Measurements from ENCODE around the gene OXA1L. TPM values are rescaled to one million over a fixed set of nuclear protein-coding genes. Genes with fewer than 3 reads are reported as not detected.
"Not testable (repeated sequence)": the region's sequence is repeated elsewhere in the genome, so short reads cannot be mapped to it uniquely, and the experiment has no call there.

Gene OXA1L
- total and polyA plus RNA-seq, 4 donors, result 60.0 to 123 (median 72.1) TPM

GRCh38 chr14:22733829-22734228 lies 32.7 kb upstream of the OXA1L start:
- Histone ChIP-seq H3K9me3 (ENCODE audit: control insufficient read depth, low read length) (no peaks in the 10 kb centered on the region), H3K36me3 (ENCODE audit: control insufficient read depth in 1 of 2, insufficient read depth in 2 of 2, low read length in 1 of 2) (no peaks in the 10 kb centered on the region), H3K4me3 (ENCODE audit: low read length in 2 of 2) (no peak overlapping the region), H3K4me1 (ENCODE audit: control insufficient read depth in 1 of 2, insufficient read depth in 2 of 2, low read length in 2 of 2) (no peaks in the 10 kb centered on the region), H3K27me3 (ENCODE audit: control insufficient read depth in 1 of 2, insufficient read depth in 2 of 2, low read length in 1 of 2) (no peaks in the 10 kb centered on the region), H3K27ac (ENCODE audit: low read depth in 1 of 2, low read length in 2 of 2) (no peak overlapping the region)
- ATAC-seq (ENCODE audit: low FRiP score) (no peak), DNase-seq (no peak)
- intact Hi-C loops (cut with DNase I), result no loop called here
- 49 to 54% methylated on average over 2 of the region's 2 CpGs for WGBS, 2 donors

- H3K27ac ChIP-seq (ENCODE audit: low read depth in 1 of 2, low read length in 2 of 2), result no peak overlapping the region
- H3K4me1 ChIP-seq (ENCODE audit: control insufficient read depth in 1 of 2, insufficient read depth in 2 of 2, low read length in 2 of 2), result no peaks in the 10 kb centered on the region
- no peak overlapping the region for H3K4me3 ChIP-seq (ENCODE audit: low read length in 2 of 2)
- WGBS, 2 donors, result 69 to 81% methylated on average over 2 of the region's 2 CpGs
- H3K9me3 ChIP-seq (ENCODE audit: control insufficient read depth, low read length), result no peaks in the 10 kb centered on the region
- no peaks in the 10 kb centered on the region for H3K27me3 ChIP-seq (ENCODE audit: control insufficient read depth in 1 of 2, insufficient read depth in 2 of 2, low read length in 1 of 2)
- ATAC-seq (ENCODE audit: low FRiP score), result no peak
- no peaks in the 10 kb centered on the region for H3K36me3 ChIP-seq (ENCODE audit: control insufficient read depth in 1 of 2, insufficient read depth in 2 of 2, low read length in 1 of 2)
- intact Hi-C loops (cut with DNase I), result no loop called here
- no peak for DNase-seq
Observed at GRCh38 chr14:22735096-22735495, 31.4 kb upstream of the OXA1L start.

- intact Hi-C loops (cut with DNase I); ATAC-seq (ENCODE audit: low FRiP score); H3K9me3 ChIP-seq (ENCODE audit: control insufficient read depth, low read length); H3K4me3 ChIP-seq (ENCODE audit: low read length in 2 of 2); DNase-seq; H3K4me1 ChIP-seq (ENCODE audit: control insufficient read depth in 1 of 2, insufficient read depth in 2 of 2, low read length in 2 of 2); H3K27me3 ChIP-seq (ENCODE audit: control insufficient read depth in 1 of 2, insufficient read depth in 2 of 2, low read length in 1 of 2); H3K27ac ChIP-seq (ENCODE audit: low read depth in 1 of 2, low read length in 2 of 2); H3K36me3 ChIP-seq (ENCODE audit: control insufficient read depth in 1 of 2, insufficient read depth in 2 of 2, low read length in 1 of 2): not testable (repeated sequence)
- WGBS, 2 donors, result 85 to 90% methylated on average over 7 to 12 of the region's 14 CpGs
Observed at GRCh38 chr14:22736384-22736783, 30.1 kb upstream of the OXA1L start.

- DNase-seq (no peak), ATAC-seq (ENCODE audit: low FRiP score) (no peak)
- no peaks in the 10 kb centered on the region for H3K4me1 ChIP-seq (ENCODE audit: control insufficient read depth in 1 of 2, insufficient read depth in 2 of 2, low read length in 2 of 2)
- intact Hi-C loops (cut with DNase I), result no loop called here
- H3K36me3 ChIP-seq (ENCODE audit: control insufficient read depth in 1 of 2, insufficient read depth in 2 of 2, low read length in 1 of 2), result no peaks in the 10 kb centered on the region
- no peak overlapping the region for H3K4me3 ChIP-seq (ENCODE audit: low read length in 2 of 2)
- H3K27ac ChIP-seq (ENCODE audit: low read depth in 1 of 2, low read length in 2 of 2), result no peak overlapping the region
- 96% methylated on average over 1 of the region's 1 CpG for WGBS, 2 donors
- no peaks in the 10 kb centered on the region for H3K27me3 ChIP-seq (ENCODE audit: control insufficient read depth in 1 of 2, insufficient read depth in 2 of 2, low read length in 1 of 2)
- no peaks in the 10 kb centered on the region for H3K9me3 ChIP-seq (ENCODE audit: control insufficient read depth, low read length)
Observed at GRCh38 chr14:22737052-22737451, 29.4 kb upstream of the OXA1L start.

GRCh38 chr14:22739423-22739822 lies 27.1 kb upstream of the OXA1L start:
- intact Hi-C loops (cut with DNase I), result no loop called here
- ATAC-seq (ENCODE audit: low FRiP score) (no peak), DNase-seq (no peak)
- Histone ChIP-seq H3K4me3 (ENCODE audit: low read length in 2 of 2) (no peak overlapping the region), H3K27me3 (ENCODE audit: control insufficient read depth in 1 of 2, insufficient read depth in 2 of 2, low read length in 1 of 2) (no peaks in the 10 kb centered on the region), H3K9me3 (ENCODE audit: control insufficient read depth, low read length) (no peaks in the 10 kb centered on the region), H3K4me1 (ENCODE audit: control insufficient read depth in 1 of 2, insufficient read depth in 2 of 2, low read length in 2 of 2) (no peaks in the 10 kb centered on the region), H3K36me3 (ENCODE audit: control insufficient read depth in 1 of 2, insufficient read depth in 2 of 2, low read length in 1 of 2) (no peaks in the 10 kb centered on the region), H3K27ac (ENCODE audit: low read depth in 1 of 2, low read length in 2 of 2) (no peak overlapping the region)
- 30 to 53% methylated on average over 1 of the region's 1 CpG for WGBS, 2 donors

GRCh38 chr14:22740020-22740419 lies 26.5 kb upstream of the OXA1L start:
- no peaks in the 10 kb centered on the region for H3K36me3 ChIP-seq (ENCODE audit: control insufficient read depth in 1 of 2, insufficient read depth in 2 of 2, low read length in 1 of 2)
- no peaks in the 10 kb centered on the region for H3K9me3 ChIP-seq (ENCODE audit: control insufficient read depth, low read length)
- H3K27ac ChIP-seq (ENCODE audit: low read depth in 1 of 2, low read length in 2 of 2), result no peak overlapping the region
- H3K4me1 ChIP-seq (ENCODE audit: control insufficient read depth in 1 of 2, insufficient read depth in 2 of 2, low read length in 2 of 2), result no peaks in the 10 kb centered on the region
- WGBS, 2 donors, result 70 to 72% methylated on average over 3 of the region's 3 CpGs
- ATAC-seq (ENCODE audit: low FRiP score) (no peak), DNase-seq (no peak)
- intact Hi-C loops (cut with DNase I), result no loop called here
- H3K4me3 ChIP-seq (ENCODE audit: low read length in 2 of 2), result no peak overlapping the region
- no peaks in the 10 kb centered on the region for H3K27me3 ChIP-seq (ENCODE audit: control insufficient read depth in 1 of 2, insufficient read depth in 2 of 2, low read length in 1 of 2)

GRCh38 chr14:22747769-22748168 lies 18.7 kb upstream of the OXA1L start:
- no peak for ATAC-seq (ENCODE audit: low FRiP score)
- WGBS, 2 donors, result 65 to 83% methylated on average over 4 of the region's 4 CpGs
- DNase-seq, result no peak
- Histone ChIP-seq H3K27ac (ENCODE audit: low read depth in 1 of 2, low read length in 2 of 2) (no peak overlapping the region), H3K36me3 (ENCODE audit: control insufficient read depth in 1 of 2, insufficient read depth in 2 of 2, low read length in 1 of 2) (no peaks in the 10 kb centered on the region), H3K4me3 (ENCODE audit: low read length in 2 of 2) (no peak overlapping the region), H3K9me3 (ENCODE audit: control insufficient read depth, low read length) (no peaks in the 10 kb centered on the region), H3K27me3 (ENCODE audit: control insufficient read depth in 1 of 2, insufficient read depth in 2 of 2, low read length in 1 of 2) (no peaks in the 10 kb centered on the region), H3K4me1 (ENCODE audit: control insufficient read depth in 1 of 2, insufficient read depth in 2 of 2, low read length in 2 of 2) (no peaks in the 10 kb centered on the region)
- intact Hi-C loops (cut with DNase I), result no loop called here

- Histone ChIP-seq H3K27me3 (ENCODE audit: control insufficient read depth in 1 of 2, insufficient read depth in 2 of 2, low read length in 1 of 2) (no peaks in the 10 kb centered on the region), H3K27ac (ENCODE audit: low read depth in 1 of 2, low read length in 2 of 2) (no peak overlapping the region), H3K9me3 (ENCODE audit: control insufficient read depth, low read length) (no peaks in the 10 kb centered on the region), H3K36me3 (ENCODE audit: control insufficient read depth in 1 of 2, insufficient read depth in 2 of 2, low read length in 1 of 2) (no peaks in the 10 kb centered on the region), H3K4me1 (ENCODE audit: control insufficient read depth in 1 of 2, insufficient read depth in 2 of 2, low read length in 2 of 2) (no peaks in the 10 kb centered on the region), H3K4me3 (ENCODE audit: low read length in 2 of 2) (no peak overlapping the region)
- DNase-seq (no peak), ATAC-seq (ENCODE audit: low FRiP score) (no peak)
- intact Hi-C loops (cut with DNase I), result no loop called here
- WGBS, 2 donors, result 74 to 77% methylated on average over 4 of the region's 4 CpGs
Observed at GRCh38 chr14:22748206-22748605, 18.3 kb upstream of the OXA1L start.

- Histone ChIP-seq H3K4me3 (ENCODE audit: low read length in 2 of 2) (no peak overlapping the region), H3K4me1 (ENCODE audit: control insufficient read depth in 1 of 2, insufficient read depth in 2 of 2, low read length in 2 of 2) (no peaks in the 10 kb centered on the region), H3K27ac (ENCODE audit: low read depth in 1 of 2, low read length in 2 of 2) (no peak overlapping the region), H3K36me3 (ENCODE audit: control insufficient read depth in 1 of 2, insufficient read depth in 2 of 2, low read length in 1 of 2) (no peaks in the 10 kb centered on the region), H3K27me3 (ENCODE audit: control insufficient read depth in 1 of 2, insufficient read depth in 2 of 2, low read length in 1 of 2) (no peaks in the 10 kb centered on the region), H3K9me3 (ENCODE audit: control insufficient read depth, low read length) (no peaks in the 10 kb centered on the region)
- no peak for DNase-seq
- ATAC-seq (ENCODE audit: low FRiP score), result no peak
- intact Hi-C loops (cut with DNase I), result no loop called here
- WGBS, 2 donors, result 19 to 25% methylated on average over 4 of the region's 4 CpGs
Observed at GRCh38 chr14:22748631-22749068, 17.8 kb upstream of the OXA1L start.

Measured in aorta (tissue), 5 donors.